HUDEP-2 (cell line): ENCODE results near the gene BRAT1.

Experiments
- DNase-seq, 76 experiments: peaks; one replicate each; lab custom pipeline; 2025; ENCODE audit not compliant: unreplicated experiment in 76 of 76; lab: John Stamatoyannopoulos, UW

BRAT1 gene

DNA sequence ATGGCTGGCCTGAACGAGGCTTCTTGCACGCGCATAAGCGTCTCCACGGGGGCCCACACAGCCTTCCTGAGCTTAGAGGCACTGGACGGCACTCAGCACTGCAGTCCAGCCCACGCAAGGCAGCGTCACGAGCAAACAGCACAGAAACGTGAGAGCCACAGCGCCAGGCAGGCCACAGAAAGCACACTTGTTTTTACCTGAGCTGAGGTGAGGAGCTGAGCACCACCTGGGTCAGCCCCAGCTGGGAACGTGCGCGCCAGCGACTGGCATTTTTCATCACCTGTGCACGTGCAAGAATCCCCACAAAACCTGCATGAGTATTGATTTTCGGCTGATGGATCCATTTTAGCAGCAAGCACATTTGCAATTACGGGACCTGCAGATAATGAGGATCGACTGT lies 30.1 kb upstream of the BRAT1 start:
- no peak for DNase-seq

DNA sequence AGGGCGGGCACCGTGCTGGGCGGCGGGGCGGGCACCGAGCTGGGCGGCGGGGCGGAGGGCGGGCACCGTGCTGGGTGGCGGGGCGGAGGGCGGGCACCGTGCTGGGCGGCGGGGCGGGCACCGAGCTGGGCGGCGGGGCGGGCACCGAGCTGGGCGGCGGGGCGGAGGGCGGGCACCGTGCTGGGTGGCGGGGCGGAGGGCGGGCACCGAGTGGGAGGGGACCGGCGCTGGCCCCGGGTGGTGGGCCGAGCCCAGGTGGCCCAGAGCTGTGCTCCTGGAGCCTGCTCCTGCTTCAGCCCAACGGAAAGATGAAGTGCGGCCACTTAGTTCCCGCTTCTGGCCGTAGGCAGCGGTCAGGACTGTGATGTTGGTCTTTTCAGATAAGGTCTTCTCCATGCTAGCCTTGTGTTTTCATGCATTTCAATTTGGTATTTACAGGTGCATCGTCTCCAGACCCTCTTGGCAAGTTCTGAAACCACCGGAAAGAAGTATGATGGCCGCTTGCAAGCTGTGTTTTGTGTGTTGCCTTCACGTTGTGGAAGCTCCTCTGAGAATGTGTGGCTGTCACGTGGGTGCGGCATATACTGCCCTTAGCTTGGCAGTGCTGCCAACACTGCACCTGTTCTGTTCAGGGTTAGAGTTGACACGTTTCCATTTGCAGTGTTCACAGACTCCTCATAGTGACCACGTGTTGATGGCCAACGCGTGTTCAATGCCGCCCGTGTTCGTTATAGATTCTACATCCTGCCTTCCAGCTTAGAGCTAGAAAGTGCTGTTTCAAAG lies 28.7 kb upstream of the BRAT1 start:
- DNase-seq: no peak

DNA sequence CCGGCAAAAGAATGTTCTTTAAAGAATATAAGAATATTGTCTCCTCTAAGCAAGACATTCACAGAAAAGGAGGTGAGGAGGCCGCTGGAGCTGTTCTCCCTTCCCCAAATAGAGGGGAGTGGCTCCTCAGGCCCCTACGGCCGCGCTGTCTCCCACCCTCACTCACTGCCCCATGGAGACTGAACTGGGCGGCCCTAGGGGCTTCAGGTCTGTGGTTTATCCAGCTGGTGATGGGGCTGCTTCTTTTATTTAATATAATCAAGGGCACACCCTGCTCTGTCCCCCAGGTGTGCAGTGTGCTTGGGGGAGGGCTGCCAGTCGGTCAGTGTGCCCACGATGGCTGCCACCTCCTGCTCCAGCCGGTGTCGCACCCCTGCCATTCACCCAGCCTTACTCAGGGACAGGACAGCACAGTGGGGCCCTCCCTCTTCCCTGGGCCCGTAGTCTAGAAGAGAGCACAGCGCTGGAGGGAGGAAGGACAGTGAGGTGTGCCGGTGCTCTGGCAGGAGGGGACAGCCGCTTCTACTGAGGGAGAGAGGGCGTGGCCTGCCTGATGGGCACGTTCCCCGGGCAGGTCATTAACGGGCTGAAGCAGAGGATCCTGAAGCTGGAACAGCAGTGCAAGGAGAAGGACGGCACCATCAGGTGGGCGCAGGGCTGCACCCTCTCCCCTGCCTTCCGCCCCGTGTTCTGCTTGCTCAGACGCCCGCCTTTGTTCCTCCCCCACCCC lies 26.8 kb upstream of the BRAT1 start:
- no peak for DNase-seq

DNA sequence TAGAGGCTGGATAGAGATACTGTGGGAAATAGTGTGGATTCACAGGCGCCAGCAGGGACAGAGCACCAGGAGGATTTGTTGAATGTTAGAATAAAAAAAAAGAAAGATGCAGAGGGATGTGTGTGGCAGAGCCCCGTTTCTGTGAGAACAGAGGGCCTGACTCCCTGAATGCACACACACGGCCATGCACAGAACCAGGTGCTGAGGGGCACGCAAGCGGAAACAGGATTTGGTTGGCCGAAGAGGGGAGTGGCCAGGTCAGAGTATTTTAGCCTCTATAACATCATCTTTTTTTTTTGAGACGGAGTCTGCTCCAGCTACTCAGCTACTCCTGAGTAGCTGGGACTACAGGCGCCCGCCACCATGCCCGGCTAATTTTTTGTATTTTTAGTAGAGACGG lies 25.3 kb upstream of the BRAT1 start:
- no peak for DNase-seq

DNA sequence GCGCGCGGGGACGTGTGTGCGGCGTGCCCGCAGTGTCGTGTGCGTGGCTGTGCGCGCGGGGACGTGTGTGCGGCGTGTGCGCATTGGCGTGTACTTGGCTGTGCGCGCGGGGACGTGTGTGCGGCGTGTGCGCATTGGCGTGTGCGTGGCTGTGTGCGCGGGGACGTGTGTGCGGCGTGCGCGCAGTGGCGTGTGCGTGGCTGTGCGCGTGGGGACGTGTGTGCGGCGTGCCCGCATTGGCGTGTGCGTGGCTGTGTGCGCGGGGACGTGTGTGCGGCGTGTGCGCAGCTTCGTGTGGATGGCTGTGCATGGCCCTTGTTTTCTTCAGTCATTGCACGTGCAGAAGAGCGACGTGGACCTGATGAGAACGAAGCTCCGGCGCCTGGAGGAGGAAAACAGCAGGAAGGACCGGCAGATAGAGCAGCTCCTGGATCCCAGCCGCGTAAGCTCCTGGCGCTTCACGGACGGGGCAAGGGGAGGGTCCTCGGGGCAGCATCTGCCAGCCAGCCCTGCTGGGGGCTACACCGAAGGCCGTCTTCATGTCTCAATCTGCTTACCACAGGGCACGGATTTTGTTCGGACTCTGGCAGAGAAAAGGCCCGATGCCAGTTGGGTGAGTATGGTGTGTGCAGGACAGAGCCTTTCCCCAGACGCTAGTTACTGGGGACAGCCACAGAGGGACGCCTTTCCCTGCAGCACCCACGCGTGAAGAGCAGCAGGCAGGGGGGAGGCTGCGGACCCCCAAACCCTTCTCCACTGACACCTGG lies 22.8 kb upstream of the BRAT1 start:
- no peak for DNase-seq

DNA sequence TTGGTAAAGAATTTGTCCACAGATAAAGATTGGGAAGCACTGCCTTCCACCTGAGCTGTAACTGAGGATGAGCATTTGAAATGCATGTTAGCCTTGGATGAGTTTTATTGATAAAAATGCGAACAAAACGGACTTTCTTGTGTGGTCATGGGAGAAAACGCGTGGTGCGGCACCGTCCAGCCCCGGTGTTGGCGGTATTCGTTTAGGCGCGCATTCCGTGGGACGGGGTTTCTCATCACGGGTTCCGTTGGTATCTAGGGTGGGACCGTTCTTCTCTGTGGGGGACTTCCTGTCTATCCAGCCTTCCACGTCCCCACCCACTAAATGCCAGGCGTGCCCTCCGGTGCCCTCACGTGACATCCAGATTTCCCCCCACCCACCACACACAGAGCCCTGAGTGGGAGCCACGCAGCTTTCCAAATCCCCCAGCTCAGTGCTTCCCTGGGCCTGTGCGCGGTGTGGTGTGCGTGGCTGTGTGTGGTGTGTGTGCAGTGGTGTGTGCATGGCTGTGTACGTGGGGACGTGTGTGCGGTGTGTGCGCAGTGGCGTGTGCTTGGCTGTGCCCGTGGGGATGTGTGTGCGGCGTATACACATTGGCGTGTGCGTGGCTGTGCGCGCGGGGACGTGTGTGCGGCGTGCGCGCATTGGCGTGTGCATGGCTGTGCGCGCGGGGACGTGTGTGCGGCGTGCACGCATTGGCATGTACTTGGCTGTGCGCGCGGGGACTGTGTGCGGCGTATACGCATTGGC lies 21.6 kb upstream of the BRAT1 start:
- DNase-seq: no peak

DNA sequence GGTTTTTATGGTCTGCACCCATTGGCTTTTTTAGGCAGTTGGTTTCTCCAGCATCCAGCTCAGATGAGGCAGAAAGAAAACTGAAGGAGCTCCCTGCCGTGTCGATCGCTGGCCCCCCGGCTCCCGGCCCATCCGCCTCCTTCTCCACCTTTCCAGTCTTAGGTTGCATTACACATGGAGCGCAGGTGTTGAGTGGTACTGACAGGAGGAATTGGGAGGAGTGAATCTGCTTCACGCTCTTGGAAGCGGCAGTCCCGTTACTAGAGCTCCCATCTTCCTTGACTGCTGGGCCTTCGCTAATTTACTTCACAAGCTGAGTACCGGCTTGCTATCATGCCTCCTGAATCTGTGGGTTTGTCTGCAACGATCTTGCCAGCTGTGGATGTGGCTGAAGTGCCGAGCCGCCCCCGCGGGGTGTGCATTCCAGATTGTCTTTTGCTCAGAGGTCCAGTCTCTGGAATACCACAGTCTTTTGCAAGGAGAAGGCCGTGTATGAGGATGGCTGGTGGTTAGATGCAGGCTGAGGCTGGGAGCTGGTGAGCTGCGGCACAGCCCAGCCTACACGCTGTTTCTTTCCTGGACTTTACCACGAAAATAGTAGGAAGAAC lies 20.5 kb upstream of the BRAT1 start:
- no peak for DNase-seq

DNA sequence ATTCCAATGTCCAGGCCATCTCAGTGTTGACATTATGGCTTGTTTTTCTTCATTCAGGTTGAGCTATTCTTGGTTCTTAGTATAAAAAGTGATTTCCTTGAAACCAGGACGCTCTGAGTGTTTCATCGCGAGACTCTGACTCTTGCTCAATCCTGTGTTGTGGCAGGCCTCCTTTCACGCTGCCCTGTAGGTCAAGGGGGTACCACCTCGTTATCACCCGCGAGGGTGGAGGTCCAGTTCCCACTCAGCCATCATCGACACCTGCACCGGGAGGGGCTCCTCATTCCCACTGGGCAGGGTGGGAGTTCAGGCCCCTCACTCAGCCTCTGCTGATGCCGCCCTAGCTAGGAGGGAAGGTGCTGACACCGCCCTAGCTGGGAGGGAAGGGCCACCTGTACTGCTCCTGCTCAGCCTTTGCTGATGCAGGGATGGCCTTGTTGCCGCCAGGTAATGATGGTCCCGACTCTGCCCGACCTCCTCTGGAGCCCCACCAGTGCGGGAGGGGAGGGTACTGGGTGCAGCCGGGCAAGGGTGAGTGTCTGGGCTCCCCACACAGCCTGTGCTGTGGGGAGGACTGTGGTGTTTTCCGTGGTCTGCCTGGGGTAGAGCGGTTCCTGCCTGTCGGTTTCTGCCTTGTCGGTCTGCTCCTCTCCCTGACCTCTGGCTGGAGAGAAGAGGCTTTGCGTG lies 19.9 kb upstream of the BRAT1 start:
- DNase-seq: no peak

DNA sequence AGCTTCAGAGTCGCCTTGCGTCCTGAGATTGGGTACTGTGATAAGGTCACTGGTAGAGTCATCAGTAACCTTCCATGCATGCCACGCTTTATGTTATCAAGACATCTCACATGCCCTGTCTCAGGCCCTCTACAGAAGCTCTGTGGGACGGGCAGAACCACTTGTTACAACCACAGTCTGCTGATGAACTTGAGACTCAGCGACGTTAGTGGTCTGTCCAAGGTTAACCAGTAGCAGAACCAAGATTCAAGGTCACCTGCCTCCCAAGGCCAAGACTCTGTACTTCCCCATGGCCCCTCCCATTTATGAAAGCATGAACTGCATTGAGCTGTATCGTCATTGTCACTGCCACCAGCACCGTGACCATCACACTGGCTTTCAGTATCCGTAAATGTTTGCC lies 18.4 kb upstream of the BRAT1 start:
- peak in 5 of 76 experiments; percentile 11 to 36 (median 19) for DNase-seq

DNA sequence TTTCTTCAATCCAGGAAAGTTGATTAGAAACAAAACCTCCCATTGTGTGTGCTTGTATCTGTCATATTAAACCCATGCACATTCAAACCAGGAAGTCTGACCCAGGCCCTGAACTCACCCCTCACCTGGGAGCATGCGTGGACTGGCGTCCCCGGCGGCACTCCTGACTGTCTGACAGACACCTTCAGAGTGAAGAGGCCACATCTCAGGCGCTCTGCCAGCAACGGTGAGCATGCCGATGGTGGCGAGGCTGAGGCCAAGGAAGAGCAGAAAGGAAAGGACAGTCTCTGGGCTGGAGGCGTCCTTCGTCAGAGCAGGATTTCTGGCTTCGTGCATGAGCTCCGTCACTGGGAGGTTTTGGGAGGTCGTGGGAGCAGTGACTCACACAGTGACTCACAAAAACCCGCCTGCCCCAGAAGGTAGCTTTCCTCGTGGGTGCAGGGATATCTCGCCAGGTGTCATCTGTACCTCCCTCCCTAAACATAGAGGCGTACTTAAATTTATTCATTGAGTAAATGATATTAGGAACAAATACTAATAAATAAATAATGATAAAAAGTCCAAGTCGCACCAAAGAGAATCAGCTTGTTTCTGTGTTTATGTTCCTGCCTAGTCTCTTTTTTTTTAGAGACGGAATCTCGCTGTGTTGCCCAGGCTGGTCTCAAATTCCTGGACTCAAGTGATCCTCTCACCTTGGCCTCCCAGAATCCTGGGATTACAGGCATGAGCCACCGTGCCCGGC lies 16.9 kb upstream of the BRAT1 start:
- no peak for DNase-seq

DNA sequence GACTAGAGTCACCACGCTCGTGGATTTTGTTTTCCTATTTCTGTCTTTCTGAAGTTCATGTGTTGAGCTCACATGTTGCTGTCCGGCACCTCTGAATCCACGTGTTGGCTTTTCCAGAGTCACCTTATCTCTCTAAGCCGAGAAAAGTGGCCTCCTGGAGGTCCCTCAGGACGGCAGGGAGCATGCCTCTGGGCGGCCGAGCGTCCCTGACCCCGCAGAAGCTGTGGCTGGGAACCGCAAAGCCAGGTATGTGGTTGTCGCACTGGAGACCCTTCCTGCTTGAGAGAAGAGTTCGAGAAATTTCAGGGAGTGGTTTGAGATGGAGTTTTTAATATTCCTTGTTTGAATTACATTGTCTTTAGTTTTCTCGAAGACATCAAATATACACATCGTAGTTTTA lies 16.1 kb upstream of the BRAT1 start:
- no peak for DNase-seq

DNA sequence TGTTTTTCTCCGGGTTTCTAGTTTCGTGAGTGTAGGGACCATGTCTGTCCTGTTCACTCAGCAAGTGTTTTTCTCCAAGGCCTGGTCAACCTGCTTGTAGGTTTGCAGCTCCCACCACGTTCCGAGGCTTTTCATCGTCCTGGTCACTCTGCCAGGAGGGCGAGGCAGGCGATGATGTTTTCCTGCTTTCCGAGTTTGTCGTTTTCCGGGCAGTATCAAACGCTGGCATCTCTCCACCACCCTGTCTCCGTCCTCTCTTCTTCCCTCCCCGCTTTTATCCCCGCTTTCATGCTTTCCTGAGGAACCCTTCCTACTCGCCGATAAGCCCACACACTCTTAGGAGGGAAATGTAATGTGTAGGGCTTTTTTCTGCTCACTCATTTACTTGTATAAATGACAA lies 14.7 kb upstream of the BRAT1 start:
- no peak for DNase-seq

DNA sequence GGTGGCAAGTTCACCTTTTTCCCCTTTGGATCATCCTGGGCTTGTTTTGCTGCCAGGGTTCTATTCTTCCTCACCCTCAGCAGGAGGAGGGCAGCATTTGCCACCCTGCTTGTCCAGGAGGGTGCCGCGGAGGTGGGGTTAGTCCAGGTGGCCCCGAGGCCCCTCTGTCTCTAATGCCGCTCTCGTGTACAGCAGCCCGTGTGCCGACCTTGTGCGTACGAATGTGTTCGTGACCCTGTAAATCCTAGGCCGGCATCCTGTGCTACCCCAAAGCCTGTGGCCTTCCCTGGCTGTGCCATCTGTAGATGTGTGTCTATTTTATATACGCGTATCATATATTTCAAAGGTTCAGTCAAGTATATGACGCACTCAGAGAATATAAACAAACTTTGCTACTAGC lies 14.1 kb upstream of the BRAT1 start:
- DNase-seq: no peak

DNA sequence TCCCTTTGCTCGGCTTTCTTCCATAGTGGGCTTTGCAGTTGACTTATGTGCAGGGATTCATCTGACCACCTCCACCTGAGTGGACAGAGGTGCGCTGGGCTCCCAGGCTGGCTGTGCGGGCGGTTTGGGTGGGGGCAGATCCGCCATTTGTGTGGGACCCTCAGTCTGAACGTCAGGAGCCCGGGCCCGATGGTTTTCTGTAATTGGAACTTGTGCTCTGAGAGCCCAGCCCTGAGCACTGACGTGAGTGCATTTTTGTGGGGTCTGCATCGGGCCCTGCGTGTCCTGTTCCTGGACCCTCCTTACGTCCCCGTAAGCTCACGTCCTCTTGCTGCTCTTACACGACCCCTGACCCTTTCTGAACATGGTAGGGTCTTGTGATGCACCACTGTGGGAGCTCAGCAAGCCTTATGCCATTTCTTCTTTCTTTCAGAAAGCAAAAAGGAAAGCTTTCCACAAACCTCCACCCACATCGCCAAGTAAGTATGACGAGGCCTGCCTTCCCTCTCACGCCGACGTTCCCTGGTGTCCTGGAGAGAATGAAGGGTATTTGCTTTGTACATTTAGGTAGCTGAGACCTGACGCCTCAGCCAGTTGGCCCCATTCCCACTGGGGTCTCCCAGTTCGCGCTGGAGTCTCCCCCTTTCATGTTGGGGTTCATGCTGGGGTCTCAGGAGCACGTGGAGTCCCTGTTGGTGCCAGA lies 13.3 kb upstream of the BRAT1 start:
- DNase-seq: no peak

DNA sequence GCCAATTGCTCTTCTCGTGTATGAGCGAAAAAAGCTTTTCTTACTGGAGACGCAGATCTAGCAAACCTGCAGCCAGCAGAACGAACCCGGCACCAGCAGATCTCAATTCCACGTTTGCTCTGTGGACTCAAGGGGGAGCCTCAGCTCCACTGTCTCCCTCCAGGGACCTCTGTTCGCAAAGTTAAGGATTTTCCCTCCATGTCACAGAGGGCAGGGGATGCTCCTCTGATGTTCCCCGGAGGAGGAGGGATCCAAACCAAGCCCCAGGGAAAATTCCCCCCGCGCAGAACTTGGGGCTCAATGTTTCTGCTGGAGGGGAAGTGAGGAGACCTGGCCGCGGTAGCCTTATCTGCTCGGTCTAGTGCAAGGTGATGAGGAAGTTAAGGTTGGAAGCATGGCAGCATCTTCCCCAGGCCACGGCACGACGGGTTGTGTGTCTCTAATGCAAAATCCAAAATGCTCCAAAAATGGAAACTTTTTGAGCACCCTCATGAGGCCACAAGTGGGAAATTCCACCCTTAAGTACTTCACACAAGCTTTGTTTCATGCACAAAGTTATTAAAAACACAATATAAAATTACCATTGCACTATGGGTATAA lies 12.5 kb upstream of the BRAT1 start:
- no peak for DNase-seq

DNA sequence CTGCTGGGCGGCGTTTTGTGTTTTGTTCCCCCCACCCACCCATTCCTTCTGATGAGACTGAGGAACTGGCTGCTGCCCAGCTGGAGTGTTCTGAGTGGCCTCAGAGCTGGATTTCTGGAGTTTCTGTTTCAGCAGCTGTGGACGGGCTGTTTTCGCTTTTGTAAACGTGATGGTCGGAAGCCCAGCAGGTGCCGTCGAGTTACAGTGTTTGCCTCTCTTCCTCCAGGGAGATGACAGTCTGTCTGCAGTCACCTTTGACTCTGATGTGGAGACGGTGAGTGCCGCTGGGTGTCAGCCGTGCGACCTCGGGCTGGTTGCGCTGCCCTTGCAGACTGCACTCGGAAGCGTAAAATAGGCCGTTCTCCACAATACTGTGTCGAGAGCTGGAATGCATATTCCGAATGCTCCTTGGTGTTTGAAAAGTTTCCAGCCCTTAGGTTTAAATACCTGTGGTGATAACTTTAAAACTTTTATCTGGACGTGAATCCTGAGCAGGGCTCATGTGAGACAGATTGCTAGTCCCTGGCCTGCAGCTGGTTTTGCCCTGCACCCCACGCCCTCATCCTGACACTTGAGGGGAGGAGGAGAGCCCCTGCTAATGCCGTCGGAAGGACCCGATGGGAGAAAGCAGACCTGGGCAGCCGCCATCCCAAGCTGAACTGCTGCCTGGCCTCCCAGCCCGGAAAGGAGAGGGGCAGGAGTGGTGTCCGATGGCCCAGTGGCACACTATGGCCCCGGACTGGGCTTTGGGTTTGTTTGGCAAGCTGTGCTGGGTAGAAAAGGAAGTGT lies 11.8 kb upstream of the BRAT1 start:
- DNase-seq: no peak

DNA sequence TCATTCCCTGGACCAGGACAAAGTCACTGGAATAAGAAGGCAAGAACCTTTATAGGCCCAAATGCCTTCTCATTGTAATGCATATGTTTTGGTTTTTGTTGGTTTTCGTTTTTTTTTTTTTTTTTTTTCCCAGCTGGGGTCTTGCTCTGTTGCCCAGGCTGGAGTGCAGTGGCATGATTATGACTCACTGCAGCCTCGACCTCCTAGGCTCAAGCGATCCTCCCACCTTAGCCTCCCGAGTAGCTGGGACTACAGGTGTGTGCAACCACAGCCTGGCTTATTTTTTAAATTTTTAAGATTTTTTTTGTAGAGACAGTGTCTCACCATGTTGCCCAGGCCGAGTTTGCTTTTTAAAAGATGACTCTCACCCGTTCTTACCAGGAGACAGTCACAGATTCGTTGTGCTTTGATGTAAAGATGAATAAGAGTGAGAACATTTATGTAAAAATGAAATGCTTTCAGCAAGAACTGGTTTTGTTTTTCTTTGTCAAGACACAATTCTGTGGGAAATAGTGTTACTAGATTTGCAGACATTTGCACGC lies 11.1 kb upstream of the BRAT1 start:
- no peak for DNase-seq
